Measurements from ENCODE around the gene PPP1R13B.
"Not testable (repeated sequence)": the region's sequence is repeated elsewhere in the genome, so short reads cannot be mapped to it uniquely, and the experiment has no call there.

PPP1R13B gene, protein sequence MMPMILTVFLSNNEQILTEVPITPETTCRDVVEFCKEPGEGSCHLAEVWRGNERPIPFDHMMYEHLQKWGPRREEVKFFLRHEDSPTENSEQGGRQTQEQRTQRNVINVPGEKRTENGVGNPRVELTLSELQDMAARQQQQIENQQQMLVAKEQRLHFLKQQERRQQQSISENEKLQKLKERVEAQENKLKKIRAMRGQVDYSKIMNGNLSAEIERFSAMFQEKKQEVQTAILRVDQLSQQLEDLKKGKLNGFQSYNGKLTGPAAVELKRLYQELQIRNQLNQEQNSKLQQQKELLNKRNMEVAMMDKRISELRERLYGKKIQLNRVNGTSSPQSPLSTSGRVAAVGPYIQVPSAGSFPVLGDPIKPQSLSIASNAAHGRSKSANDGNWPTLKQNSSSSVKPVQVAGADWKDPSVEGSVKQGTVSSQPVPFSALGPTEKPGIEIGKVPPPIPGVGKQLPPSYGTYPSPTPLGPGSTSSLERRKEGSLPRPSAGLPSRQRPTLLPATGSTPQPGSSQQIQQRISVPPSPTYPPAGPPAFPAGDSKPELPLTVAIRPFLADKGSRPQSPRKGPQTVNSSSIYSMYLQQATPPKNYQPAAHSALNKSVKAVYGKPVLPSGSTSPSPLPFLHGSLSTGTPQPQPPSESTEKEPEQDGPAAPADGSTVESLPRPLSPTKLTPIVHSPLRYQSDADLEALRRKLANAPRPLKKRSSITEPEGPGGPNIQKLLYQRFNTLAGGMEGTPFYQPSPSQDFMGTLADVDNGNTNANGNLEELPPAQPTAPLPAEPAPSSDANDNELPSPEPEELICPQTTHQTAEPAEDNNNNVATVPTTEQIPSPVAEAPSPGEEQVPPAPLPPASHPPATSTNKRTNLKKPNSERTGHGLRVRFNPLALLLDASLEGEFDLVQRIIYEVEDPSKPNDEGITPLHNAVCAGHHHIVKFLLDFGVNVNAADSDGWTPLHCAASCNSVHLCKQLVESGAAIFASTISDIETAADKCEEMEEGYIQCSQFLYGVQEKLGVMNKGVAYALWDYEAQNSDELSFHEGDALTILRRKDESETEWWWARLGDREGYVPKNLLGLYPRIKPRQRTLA

DNA sequence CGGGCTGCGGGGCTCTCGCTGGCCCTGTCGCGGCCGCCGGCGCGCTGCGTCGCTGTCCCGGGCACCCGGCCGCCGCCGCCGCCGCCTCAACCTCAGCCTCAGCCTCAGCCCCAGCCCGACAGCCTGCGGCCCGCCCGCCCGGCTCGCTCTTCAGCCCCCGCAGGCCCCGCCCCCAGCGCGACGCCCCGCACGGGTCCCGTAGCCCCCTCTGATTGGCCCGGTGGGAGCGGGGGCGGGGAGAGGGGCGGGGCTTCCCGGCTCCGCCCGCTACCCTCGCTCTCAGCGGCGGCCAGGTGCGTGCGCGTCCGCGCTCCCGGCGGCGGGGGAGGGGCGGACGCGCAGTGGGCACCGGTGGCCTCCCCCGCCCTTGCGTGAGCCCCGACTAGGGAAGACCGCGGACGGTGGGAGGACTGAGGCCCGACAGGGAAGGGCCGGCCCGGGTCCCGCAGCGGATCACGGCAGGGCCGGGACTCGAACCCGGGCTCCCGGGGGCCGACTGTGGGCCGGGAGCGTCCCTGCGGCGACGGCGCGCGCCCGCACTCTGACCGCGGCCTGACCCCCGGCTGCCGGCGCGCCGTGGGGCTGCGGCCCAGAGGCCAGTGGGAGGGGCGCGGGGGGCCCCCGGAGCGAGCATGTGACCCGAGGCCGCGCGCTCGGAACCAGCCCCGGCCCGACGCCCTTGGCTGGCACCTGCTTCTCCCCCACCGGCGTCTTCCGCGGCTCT is at the start of gene PPP1R13B:
TSS of gene PPP1R13B (minus strand) at position 125 of the 724 bp plus-strand sequence. CDS start 268 bp downstream, outside the sequence.
- DNase-seq: peak; percentile 93

DNA sequence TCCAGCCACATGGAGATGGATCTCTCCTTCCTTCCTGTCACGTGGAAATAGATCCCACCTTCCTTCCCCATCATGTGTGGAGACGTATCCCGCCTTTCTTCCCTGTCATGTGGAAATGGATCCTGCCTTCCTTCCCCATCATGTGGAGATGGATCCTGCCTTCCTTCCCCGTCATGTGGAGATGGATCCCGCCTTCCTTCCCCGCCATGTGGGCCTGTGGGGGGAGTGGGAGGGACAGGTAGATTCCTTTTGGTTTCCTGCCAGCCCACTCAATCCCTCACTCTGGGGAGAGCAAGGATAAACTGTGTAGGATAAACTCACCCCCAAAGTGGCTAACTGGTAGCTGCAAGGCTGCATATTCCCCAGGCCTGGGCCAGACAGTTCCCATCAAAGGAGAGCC is 49.2 kb upstream of the PPP1R13B start:
- no peak for DNase-seq

GRCh38 chr14:103894723-103895059 is 47.3 kb upstream of the PPP1R13B start:
- DNase-seq: no peak

- no peak for DNase-seq
Measured at GRCh38 chr14:103894034-103894722, 46.8 kb upstream of the PPP1R13B start.

GRCh38 chr14:103892247-103892646 is 44.9 kb upstream of the PPP1R13B start:
- no peak for DNase-seq

DNA sequence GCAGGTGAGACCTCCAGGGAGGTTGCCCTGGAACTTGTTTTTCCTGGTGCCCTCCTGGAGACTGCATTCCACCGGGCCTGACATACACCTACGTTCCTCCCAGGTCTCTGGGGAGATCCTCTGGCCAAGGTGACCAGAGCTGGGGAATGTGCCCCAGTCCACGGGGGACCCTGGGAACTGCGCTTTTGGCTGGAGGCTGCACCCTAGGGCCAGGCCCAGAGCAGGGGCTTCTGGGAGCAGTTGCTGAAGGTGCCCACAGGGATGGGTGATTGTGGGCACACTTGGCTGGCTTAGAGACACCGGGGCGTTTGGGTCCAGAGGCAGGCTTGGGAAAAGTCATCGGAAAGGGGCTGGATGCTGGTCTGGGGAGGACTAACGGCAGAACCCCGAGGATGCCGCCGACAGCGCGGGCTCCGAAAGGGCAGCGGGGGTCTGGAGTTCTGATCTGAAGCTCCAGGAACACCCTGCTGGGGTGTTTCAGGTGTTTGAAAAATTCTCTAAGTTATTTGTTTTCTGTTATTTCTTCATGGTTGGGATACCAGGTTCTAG is 44.4 kb upstream of the PPP1R13B start:
- no peak for DNase-seq

- DNase-seq: no peak
Measured at GRCh38 chr14:103890821-103891666, 43.7 kb upstream of the PPP1R13B start.

DNA sequence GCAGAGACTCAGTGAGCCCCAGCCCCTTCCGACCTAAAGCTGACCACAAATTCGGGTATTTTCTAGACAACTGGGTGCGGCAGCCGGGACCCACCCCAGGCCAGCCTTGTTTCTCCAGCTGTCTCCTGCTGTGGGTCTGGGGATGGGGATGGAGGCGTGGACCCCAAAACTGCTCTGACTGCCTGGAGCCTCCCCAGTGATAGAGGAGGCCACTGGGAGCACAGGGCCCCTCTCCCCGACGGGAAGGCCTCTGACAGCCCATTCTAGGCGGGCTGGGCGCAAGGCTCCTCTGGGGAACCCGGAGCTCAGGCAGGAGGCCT is 42.6 kb upstream of the PPP1R13B start:
- DNase-seq: no peak

DNA sequence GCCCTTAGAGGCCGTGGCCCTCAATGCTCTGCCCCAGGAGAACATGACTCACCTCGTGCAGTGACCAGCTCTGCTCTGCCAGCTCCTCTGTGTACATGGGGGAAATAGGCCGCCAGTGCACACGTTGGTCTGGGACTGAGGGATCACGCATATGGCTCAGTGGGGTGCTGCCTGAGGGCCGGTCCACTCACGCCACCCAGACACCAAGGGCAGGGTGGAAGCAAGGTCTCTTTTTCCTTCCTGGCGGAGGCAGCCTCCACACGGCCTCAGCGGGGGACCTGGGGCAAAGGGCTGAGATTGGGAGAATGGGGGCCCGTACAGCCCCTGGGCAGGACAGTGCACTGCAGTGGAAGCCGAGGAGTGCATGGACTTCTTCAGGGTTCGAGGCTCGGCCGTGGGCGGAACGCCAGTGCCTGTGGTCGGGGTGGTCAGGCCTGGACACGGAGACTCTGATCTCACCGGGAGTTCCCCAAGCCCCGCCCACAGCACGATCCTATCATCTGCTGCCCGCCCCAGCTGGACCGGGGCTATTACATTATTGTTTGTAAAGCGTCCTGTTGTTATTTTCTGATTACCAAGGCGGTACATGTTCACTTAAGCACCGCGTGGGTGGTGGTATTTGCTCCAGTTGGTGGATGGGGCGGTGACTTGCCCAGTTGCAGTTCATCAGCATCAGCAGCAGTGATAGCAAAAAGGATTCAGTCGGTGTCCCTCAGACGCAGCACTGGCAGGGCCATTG is 42.1 kb upstream of the PPP1R13B start:
- DNase-seq: no peak

DNA sequence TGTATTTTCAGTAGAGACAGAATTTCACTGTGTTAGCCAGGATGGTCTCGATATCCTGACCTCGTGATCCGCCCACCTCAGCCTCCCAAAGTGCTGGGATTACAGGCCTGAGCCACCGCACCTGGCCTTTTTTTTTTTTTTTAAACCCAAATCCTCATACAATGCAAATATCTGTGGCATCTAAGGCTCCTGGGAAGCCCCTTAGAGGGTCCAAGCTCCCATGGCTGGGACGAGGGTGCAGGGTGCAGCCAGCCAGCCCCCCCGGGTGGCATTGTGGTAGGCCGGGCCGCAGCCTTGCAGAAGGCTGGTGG is 41.6 kb upstream of the PPP1R13B start:
- not testable (repeated sequence) for DNase-seq

GRCh38 chr14:103887557-103888115 is 40.3 kb upstream of the PPP1R13B start:
- DNase-seq: no peak

GRCh38 chr14:103887170-103887501 is 39.8 kb upstream of the PPP1R13B start:
- no peak for DNase-seq

GRCh38 chr14:103886304-103887169 is 39.2 kb upstream of the PPP1R13B start:
- no peak for DNase-seq

DNA sequence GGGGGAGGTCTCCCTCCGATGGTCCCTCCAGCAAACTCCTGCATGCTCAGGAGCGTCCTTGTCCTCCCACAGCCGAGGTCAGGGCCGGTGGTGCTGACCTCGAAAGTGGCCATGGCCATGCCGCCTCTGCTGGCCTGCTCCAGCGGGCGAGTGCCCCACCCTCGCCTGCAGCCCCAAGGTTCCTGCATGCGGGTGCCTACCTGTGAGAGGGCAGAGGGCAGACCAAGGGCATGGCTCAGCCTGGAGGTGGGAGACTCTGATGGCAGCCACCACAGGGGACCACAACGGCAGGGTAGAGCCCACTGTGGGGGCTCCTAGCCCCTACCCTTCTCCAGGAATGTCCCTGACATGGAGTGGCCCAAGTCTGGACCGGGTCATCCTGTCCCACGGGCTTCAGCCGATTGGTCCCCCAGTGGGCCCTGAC is 38.1 kb upstream of the PPP1R13B start:
- DNase-seq: no peak

GRCh38 chr14:103884854-103885253 is 37.5 kb upstream of the PPP1R13B start:
- DNase-seq: no peak

GRCh38 chr14:103883263-103883523 is 35.8 kb upstream of the PPP1R13B start:
- DNase-seq: no peak

GRCh38 chr14:103882503-103883262 is 35.3 kb upstream of the PPP1R13B start:
- no peak for DNase-seq

DNA sequence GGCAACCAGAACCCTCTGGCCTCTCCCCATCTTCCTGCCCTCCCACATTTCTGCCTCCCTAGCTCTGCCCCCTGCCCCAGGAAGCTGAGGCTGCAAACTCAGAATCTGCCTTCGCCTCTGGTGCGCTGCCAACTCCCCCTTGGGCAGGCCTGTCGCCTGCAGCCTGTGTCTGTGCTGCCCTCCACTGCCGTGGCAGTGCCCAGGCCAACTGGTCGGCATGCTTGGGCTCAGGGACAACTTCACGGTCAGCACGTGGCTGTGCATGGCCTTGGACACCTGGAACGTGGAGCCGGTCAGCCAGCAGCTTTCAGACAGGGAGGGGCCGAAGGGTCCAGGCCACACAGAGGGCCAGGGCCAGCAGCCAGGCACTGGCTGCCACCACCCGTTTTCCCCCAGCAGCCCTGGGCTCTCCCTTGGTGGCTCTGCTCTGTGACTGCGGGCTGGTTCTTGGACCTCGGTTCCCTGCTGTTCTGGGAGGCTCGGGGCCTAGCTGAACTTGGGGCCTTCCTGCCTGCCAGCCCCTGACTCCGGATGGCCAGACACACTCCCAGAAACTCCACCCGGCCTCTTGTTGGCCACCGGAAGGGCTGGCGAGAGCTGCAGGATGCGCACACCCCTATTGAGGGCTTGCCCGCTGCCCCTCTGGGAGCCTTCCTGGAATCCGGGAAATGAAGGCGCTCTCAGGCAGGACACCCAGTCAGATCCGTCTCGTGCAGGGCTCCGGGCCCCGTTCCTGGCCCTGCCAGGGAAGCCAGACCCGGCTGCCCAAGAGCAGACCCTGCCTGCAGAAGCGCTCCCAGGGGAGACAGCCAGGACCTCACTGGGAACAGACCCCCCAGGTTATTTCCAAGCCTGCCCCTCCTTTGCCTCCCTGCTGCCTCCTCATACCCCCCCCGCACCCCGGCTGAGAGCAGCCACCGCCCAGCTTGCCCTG is 34.2 kb upstream of the PPP1R13B start:
- no peak for DNase-seq

All from CD4-positive, alpha-beta T cell treated with Interleukin-21 for 1 hour (primary cell).